Neuronal stem cell (in vitro differentiated cells): ENCODE measurements around the gene IQCF6.

ENCODE experiments used
- DNase-seq: peaks from one replicate; pipeline ENCODE4 v3.0.0-alpha.2; 2013; ENCODE audit warnings: low spot score
- H2AFZ ChIP-seq: one replicate; pipeline ENCODE4 v1.6.1; 2013; ENCODE audit warnings: mild to moderate bottlenecking, low read length, inconsistent platforms
- H2AK5ac ChIP-seq: 2 replicates; pipeline ENCODE4 v1.6.1; 2013; ENCODE audit warnings: low read depth, mild to moderate bottlenecking, inconsistent platforms, low read length, moderate library complexity, mixed read lengths
- H2BK120ac ChIP-seq: 2 replicates; pipeline ENCODE4 v1.6.1; 2013; ENCODE audit warnings: low read depth, mild to moderate bottlenecking, inconsistent platforms, low read length, moderate library complexity, mixed read lengths
- H2BK12ac ChIP-seq: one replicate; pipeline ENCODE4 v1.6.1; 2013; ENCODE audit warnings: low read length, inconsistent platforms
- H2BK15ac ChIP-seq: 2 replicates; pipeline ENCODE4 v1.6.1; 2013; ENCODE audit warnings: mild to moderate bottlenecking, low read length, inconsistent platforms, mixed read lengths
- H2BK5ac ChIP-seq: one replicate; pipeline ENCODE4 v1.6.1; 2013; ENCODE audit warnings: inconsistent platforms, mild to moderate bottlenecking, low read length, moderate library complexity
- H3K14ac ChIP-seq: one replicate; pipeline ENCODE4 v1.6.1; 2013; ENCODE audit warnings: low read length, inconsistent platforms
- H3K18ac ChIP-seq: 2 replicates; pipeline ENCODE4 v1.6.1; 2013; ENCODE audit warnings: low read length, inconsistent platforms
- H3K23ac ChIP-seq: 2 replicates; pipeline ENCODE4 v1.6.1; 2013; ENCODE audit warnings: low read depth, mild to moderate bottlenecking, mixed read lengths, low read length, inconsistent platforms; ENCODE audit not compliant: poor library complexity
- H3K27ac ChIP-seq: replicated peaks from 3 replicates; pipeline ENCODE4 v1.5.1; 2013; ENCODE audit warnings: low read length, inconsistent platforms
- H3K27me3 ChIP-seq, 3 experiments: 2 replicates each; pipeline ENCODE4 v1.6.1; 2013; ENCODE audit warnings: low read length in 3 of 3, mild to moderate bottlenecking in 2 of 3, inconsistent platforms in 1 of 3, low read depth in 1 of 3, mixed read lengths in 1 of 3, moderate library complexity in 1 of 3; ENCODE audit not compliant: control insufficient read depth in 3 of 3, insufficient read depth in 3 of 3
- H3K36me3 ChIP-seq, 2 donors: replicated peaks in 1 of 2; 2 replicates each; pipeline ENCODE4 v1.6.1; 2013; ENCODE audit warnings: low read length in 2 of 2; ENCODE audit not compliant: control insufficient read depth in 2 of 2, insufficient read depth in 2 of 2
- H3K4ac ChIP-seq: 2 replicates; pipeline ENCODE4 v1.6.1; 2013; ENCODE audit warnings: inconsistent platforms, mild to moderate bottlenecking, low read length, moderate library complexity
- H3K4me1 ChIP-seq, 2 donors: 1 replicate in 1 of 2; 2 replicates in 1 of 2; pipeline ENCODE4 v1.6.1; 2013; ENCODE audit warnings: low read length in 2 of 2, low read depth in 1 of 2; ENCODE audit not compliant: control insufficient read depth in 2 of 2, insufficient read depth in 1 of 2
- H3K4me2 ChIP-seq: one replicate; pipeline ENCODE4 v1.6.1; 2013; ENCODE audit warnings: mild to moderate bottlenecking, low read length, inconsistent platforms; ENCODE audit not compliant: insufficient read depth, poor library complexity, severe bottlenecking
- H3K4me3 ChIP-seq, 2 donors: 2 replicates each; pipeline ENCODE4 v1.5.1; 2013; ENCODE audit warnings: low read length in 2 of 2, mild to moderate bottlenecking in 2 of 2, inconsistent platforms in 1 of 2, moderate library complexity in 1 of 2
- H3K79me1 ChIP-seq: one replicate; pipeline ENCODE4 v1.6.1; 2013; ENCODE audit warnings: low read depth, mild to moderate bottlenecking, inconsistent platforms, low read length, moderate library complexity
- H3K9ac ChIP-seq: one replicate; pipeline ENCODE4 v1.6.1; 2013; ENCODE audit warnings: mild to moderate bottlenecking, low read depth, low read length, inconsistent platforms; ENCODE audit not compliant: poor library complexity
- H3K9me3 ChIP-seq, 2 donors: replicated peaks in 1 of 2; 2 replicates each; pipeline versions ENCODE3 to v1.6.1; 2013; ENCODE audit warnings: low read length in 2 of 2, mild to moderate bottlenecking in 2 of 2, inconsistent platforms in 1 of 2, low read depth in 1 of 2, mixed read lengths in 1 of 2, moderate library complexity in 1 of 2; ENCODE audit not compliant: control insufficient read depth in 2 of 2, insufficient read depth in 1 of 2
- H4K8ac ChIP-seq: one replicate; pipeline ENCODE4 v1.6.1; 2013; ENCODE audit warnings: low read depth, mild to moderate bottlenecking, inconsistent platforms, low read length, moderate library complexity
- H4K91ac ChIP-seq: one replicate; pipeline ENCODE4 v1.6.1; 2013; ENCODE audit warnings: low read length, low read depth, mild to moderate bottlenecking, inconsistent platforms; ENCODE audit not compliant: poor library complexity

The IQCF6 gene

DNA sequence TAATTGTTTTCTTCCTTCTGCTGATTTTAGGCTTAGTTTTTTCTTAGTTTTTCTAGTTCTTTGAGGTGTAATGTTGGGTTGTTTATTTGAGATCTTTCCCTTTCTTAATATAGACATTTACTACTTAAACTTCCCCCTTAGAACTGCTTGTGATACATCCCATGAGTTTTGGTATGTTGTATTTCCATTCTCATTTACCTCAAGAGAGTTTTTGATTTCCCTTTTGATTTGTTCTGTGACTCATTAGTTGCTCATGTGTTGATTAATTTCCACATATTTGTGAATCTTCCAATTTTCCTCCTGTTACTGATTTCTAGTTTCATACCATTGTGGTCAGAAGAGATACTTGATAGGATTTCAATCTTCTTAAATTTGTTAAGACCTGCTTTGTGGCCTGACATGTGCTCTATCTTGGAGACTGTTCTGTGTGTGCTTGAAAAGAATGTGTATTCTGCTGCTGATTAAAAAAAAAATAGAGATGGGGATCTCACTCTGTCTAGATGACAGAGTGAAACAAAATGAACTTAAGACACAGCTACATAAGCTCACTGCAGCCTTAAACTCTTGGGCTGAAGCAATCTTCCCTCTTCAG lies 49.9 kb downstream of the IQCF6 start:
- no peak overlapping the region for H3K23ac ChIP-seq
- H3K4me2 ChIP-seq: no peak overlapping the region
- no peak overlapping the region for H2BK5ac ChIP-seq
- no peaks in the 10 kb centered on the region for H3K4me1 ChIP-seq
- no peak overlapping the region for H2BK120ac ChIP-seq
- no peak overlapping the region for H3K9ac ChIP-seq
- H3K14ac ChIP-seq: no peak overlapping the region
- H2AFZ ChIP-seq: no peak overlapping the region
- no peaks in the 10 kb centered on the region for H3K36me3 ChIP-seq
- no peak overlapping the region for H2BK15ac ChIP-seq
- peaks cover 0 to 6% (median 0%) of the 10 kb centered on the region in 3 experiments for H3K27me3 ChIP-seq
- H3K4me3 ChIP-seq: no peak overlapping the region
- no peak overlapping the region for H4K91ac ChIP-seq
- H3K79me1 ChIP-seq: no peaks in the 10 kb centered on the region
- no peak overlapping the region for H3K18ac ChIP-seq
- no peak overlapping the region for H4K8ac ChIP-seq
- H3K27ac ChIP-seq: no peak overlapping the region
- H3K4ac ChIP-seq: no peak overlapping the region
- no peak overlapping the region for H2AK5ac ChIP-seq
- no peak for DNase-seq
- H3K9me3 ChIP-seq: no peaks in the 10 kb centered on the region
- no peak overlapping the region for H2BK12ac ChIP-seq
